Esophagus squamous epithelium (tissue), 5 donors: ENCODE results near the gene OSCAR. TPM values are rescaled to one million over a fixed set of nuclear protein-coding genes. Genes with fewer than 3 reads are reported as not detected.
"Not testable (repeated sequence)": the region's sequence is repeated elsewhere in the genome, so short reads cannot be mapped to it uniquely, and the experiment has no call there.

Experiments
- DNase-seq: peaks from one replicate; lab custom pipeline; 2025; lab: John Stamatoyannopoulos, UW
- H3K27ac ChIP-seq, 4 donors: fragments of 200-600 bp; sonication (generic); one replicate each; pipeline ENCODE4 v1.5.1; 2016 to 2019; ENCODE audit warnings: mild to moderate bottlenecking in 1 of 4
- H3K27me3 ChIP-seq, 4 donors: fragments of 200-600 bp; sonication (generic); 1 replicate in 3 of 4; 2 replicates in 1 of 4; pipeline versions ENCODE4 v1.5.1 to v1.6.0; 2017 to 2021; ENCODE audit warnings: antibody characterized with exemption in 1 of 4
- H3K36me3 ChIP-seq, 3 donors: fragments of 200-600 bp; sonication (generic); one replicate each; pipeline ENCODE4 v1.5.1; 2016 to 2019
- H3K4me1 ChIP-seq, 3 donors: fragments of 200-600 bp; sonication (generic); one replicate each; pipeline ENCODE4 v1.5.1; 2017 to 2019
- H3K4me3 ChIP-seq, 4 donors: fragments of 200-600 bp; sonication (generic); 1 replicate in 3 of 4; 2 replicates in 1 of 4; pipeline ENCODE4 v1.5.1; 2016 to 2019; ENCODE audit warnings: mild to moderate bottlenecking in 2 of 4, moderate library complexity in 1 of 4
- H3K9me3 ChIP-seq, 3 donors: fragments of 200-600 bp; sonication (generic); one replicate each; pipeline ENCODE4 v1.5.1; 2016 to 2019
- POLR2A ChIP-seq, 4 donors: fragments of 450-650 bp; IDR thresholded peaks; one replicate each; pipeline ENCODE4 v1.6.1; 2017; ENCODE audit warnings: antibody characterized with exemption in 4 of 4, mild to moderate bottlenecking in 4 of 4, moderate library complexity in 3 of 4
- WGBS, 2 donors: methylation state at CpG; one replicate each; pipeline ENCODE4 v1.1.5; 2018; 5-methylcytosine and 5-hydroxymethylcytosine counted together
- intact Hi-C: fragments of 100-400 bp; cut with DNase I; formaldehyde crosslinking; loops from one replicate; pipeline ENCODE4 v1.15.0; 2022
- total RNA-seq, 4 donors: library from RNA; depleted of rRNA; stranded (reverse); fragments of >200 nt; gene quantifications; one replicate each; pipeline ENCODE4 v1.1.0, GENCODE V29; 2016
- TF ChIP-seq, protein P1 (sequence below), 6 experiments: fragments of 450-650 bp in 4 of 6; fragments of 200-600 bp in 2 of 6; sonication (generic) in 2 of 6; IDR thresholded peaks; one replicate each; pipeline ENCODE4 v1.5.1; 2016 to 2019; ENCODE audit warnings: antibody characterized with exemption in 6 of 6, mild to moderate bottlenecking in 4 of 6, moderate library complexity in 4 of 6
- donor health status: DM: yes; HTN: yes; CAD: no.

Gene OSCAR
- total RNA-seq, 4 donors from 2014 or later: 0.70 to 1.6 (median 1.3) TPM; not detected in 1

DNA sequence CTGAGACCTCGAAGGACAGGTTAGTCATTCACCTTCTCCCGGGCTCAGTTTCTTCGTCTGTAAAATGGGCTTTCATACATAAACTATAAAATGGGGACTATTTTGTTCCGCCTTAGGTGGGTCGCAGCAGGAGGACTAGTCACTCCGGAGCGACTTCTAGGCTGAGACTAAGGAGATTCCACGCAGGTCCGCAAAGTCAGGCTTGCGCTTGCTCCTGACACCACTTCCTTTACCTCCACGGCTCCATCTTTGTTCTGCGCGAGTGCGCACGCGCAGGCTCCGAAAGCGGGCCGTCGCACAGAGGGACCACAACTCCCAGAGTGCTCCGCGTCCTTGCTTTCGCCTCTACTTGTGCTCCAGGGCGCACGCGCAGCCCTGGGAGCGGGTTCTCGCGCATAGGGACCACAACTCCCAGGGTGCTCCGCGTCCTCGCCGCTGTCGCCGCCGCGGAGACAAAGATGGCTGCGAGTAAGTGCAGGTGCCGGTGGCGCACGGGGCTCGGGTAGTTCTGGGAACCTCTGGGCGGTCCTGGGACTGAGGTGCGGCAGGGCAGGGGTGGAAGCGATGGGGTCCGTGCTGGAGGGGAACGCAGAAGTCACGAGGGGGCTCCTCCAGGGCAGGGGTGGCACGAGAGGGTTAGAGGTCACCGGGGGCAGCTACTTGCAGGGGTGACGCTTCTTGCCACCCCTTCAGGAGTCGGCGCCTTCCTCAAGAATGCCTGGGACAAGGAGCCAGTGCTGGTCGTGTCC lies 2.0 kb upstream of the OSCAR start, which contains the start of gene NDUFA3:
TSS of gene NDUFA3 (plus strand) at position 435 of the 749 bp plus-strand sequence. CDS start at position 459, 24 bp downstream.
- intact Hi-C loops: no loop called here
- TF ChIP-seq POLR2A (IDR thresholded peaks at IDR 0.05): peak in 2 of 4 donors; percentile 55 to 70
- TF ChIP-seq, protein P1, sequence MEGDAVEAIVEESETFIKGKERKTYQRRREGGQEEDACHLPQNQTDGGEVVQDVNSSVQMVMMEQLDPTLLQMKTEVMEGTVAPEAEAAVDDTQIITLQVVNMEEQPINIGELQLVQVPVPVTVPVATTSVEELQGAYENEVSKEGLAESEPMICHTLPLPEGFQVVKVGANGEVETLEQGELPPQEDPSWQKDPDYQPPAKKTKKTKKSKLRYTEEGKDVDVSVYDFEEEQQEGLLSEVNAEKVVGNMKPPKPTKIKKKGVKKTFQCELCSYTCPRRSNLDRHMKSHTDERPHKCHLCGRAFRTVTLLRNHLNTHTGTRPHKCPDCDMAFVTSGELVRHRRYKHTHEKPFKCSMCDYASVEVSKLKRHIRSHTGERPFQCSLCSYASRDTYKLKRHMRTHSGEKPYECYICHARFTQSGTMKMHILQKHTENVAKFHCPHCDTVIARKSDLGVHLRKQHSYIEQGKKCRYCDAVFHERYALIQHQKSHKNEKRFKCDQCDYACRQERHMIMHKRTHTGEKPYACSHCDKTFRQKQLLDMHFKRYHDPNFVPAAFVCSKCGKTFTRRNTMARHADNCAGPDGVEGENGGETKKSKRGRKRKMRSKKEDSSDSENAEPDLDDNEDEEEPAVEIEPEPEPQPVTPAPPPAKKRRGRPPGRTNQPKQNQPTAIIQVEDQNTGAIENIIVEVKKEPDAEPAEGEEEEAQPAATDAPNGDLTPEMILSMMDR (IDR thresholded peaks at IDR 0.05): peak in 1 of 6 experiments; percentile 45
- peak; percentile 89 for DNase-seq
- peak within 1 kb of the TSS; percentile 77 to 97 (median 90) for H3K4me3 ChIP-seq
- WGBS, 2 donors: 4 to 5% methylated on average over 18 to 27 of the region's 54 CpGs
- H3K36me3 ChIP-seq: peaks cover 5 to 26% (median 8%) of the 10 kb centered on the region in 3 donors
- no peaks in the 10 kb centered on the region for H3K9me3 ChIP-seq
- H3K4me1 ChIP-seq: peaks cover 5 to 25% (median 14%) of the 10 kb centered on the region in 3 donors
- no peaks in the 10 kb centered on the region for H3K27me3 ChIP-seq
- peak within 1 kb of the TSS; percentile 75 to 84 (median 80) for H3K27ac ChIP-seq

DNA sequence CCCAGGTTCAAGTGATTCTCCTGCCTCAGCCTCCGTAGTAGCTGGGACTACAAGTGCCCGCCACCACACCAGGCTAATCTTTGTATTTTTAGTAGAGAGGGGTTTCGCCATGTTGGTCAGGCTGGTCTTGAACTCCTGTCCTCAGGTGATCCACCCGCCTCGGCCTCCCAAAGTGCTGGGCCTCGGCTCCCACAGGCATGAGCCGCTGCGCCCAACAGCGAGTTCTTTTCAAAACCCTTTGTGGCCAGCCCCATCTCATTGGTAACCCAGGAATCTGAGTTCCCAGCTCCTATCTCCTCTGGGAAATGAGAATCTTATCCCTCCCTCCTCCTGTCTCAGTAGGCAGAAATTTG lies 724 bp downstream of the OSCAR start:
- peaks cover 13 to 49% (median 23%) of the 10 kb centered on the region in 3 donors for H3K4me1 ChIP-seq
- H3K4me3 ChIP-seq, H3K36me3 ChIP-seq, H3K9me3 ChIP-seq, DNase-seq, intact Hi-C loops, H3K27ac ChIP-seq: not testable (repeated sequence)
- WGBS, 2 donors: 67 to 75% methylated on average over 6 to 9 of the region's 9 CpGs
- peaks cover 0 to 10% (median 2%) of the 10 kb centered on the region in 4 donors for H3K27me3 ChIP-seq

DNA sequence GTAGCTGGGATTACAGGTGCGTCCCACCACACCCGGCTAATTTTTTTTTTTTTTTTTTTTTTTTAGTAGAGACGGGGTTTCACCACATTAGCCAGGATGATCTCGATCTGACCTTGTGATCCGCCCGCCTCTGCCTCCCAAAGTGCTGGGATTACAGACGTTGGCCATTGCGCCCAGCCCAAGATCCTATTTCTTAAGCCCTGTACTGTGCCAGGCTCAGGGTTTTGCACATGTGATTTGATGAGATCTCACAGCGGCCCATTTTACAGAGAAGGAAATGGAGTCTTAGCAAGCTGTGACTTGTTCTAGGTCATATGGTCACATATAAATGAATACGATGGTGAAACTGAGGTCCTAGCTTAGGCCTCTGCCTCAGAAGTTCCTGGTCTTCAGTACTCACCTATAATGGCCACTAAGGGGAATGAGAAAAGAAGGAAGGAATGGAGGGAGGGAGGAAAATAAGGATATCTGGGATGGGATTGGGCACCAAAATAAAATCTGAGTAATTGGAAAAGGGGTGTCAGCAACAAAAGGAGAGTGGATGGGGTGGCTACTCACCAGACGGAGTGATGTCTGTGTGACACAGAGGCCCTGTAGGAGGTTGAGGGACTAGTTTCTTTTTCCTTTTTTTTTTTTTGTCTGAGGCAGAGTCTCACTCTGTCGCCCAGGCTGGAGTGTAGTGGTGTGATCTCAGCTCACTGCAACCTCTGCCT lies 1.3 kb downstream of the OSCAR start:
- TF ChIP-seq, protein P1 (IDR thresholded peaks at IDR 0.05): no peak
- no peak for TF ChIP-seq POLR2A (IDR thresholded peaks at IDR 0.05)
- Histone ChIP-seq H3K4me1 (peaks cover 13 to 45% (median 23%) of the 10 kb centered on the region in 3 donors), H3K4me3 (no peak overlapping the region), H3K27me3 (peaks cover 0 to 14% (median 2%) of the 10 kb centered on the region in 4 donors), H3K9me3 (no peaks in the 10 kb centered on the region), H3K27ac (no peak overlapping the region), H3K36me3 (no peaks in the 10 kb centered on the region)
- no peak for DNase-seq
- intact Hi-C loops: no loop called here
- WGBS, 2 donors: 78 to 80% methylated on average over 6 to 11 of the region's 12 CpGs

DNA sequence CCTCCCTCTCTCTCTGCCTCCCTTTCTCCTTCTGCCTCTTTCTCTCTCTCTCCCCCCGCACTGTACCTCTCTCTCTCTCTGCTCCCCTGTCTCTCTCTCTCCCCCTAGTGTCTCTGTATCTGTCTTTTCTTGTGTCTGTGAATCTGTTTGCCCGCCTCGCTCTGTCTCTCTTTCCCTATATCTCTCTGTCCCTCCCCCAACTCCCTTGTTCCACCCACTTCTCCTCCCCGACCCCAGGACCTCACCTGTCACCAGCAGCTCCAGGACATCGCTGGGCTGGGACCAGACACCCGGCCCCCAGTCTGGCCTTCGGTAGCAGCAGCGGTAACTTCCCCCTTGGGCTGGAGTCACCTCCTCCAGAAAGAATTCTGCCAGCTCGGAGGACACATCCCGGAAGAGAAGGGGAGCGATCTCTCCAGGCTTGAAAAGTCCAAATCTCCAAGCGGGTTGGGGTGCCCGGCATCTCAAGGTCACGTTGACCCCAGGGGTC lies 3.9 kb downstream of the OSCAR start:
- Histone ChIP-seq H3K4me1 (peaks cover 8 to 24% (median 9%) of the 10 kb centered on the region in 3 donors), H3K9me3 (no peaks in the 10 kb centered on the region), H3K27ac (peak overlapping the region; percentile 30 to 78 (median 50)), H3K4me3 (peak overlapping the region; percentile 15 to 66 (median 42)), H3K36me3 (no peaks in the 10 kb centered on the region), H3K27me3 (peaks cover 0 to 14% (median 2%) of the 10 kb centered on the region in 4 donors)
- intact Hi-C loops: no loop called here
- no peak for DNase-seq
- WGBS, 2 donors: 5% methylated on average over 6 to 8 of the region's 14 CpGs
- TF ChIP-seq, protein P1 (IDR thresholded peaks at IDR 0.05): peak in 3 of 6 experiments; percentile 6 to 25 (median 13)
- no peak for TF ChIP-seq POLR2A (IDR thresholded peaks at IDR 0.05)

DNA sequence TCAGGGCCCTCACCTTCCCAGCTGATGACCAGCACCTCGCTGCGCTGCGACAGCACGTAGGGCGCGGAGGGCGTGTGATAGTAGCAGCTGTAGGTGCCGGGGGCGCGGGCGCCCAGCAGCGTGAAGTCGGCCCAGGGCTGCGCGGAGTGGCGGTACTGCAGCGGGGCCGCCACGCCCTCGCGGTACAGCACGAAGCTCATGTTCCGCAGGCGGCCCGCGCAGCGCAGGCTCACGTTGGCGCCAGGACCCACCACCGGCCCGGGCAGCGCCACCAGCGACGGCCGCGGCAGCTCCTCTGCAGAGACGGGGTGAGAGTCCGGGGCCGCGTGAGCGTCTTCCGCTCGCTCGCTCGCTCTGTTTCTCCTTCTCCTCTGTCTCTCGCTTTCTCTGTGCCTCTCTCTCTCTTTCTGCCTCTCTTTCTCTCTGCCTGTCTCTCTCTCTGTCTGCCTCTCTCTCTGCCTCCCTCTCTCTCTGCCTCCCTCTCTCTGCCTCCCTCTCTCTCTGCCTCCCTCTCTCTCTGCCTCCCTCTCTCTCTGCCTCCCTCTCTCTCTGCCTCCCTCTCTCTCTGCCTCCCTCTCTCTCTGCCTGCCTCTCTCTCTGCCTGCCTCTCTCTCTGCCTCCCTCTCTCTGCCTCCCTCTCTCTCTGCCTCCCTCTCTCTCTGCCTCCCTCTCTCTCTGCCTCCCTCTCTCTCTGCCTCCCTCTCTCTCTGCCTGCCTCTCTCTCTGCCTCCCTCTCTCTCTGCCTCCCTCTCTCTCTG lies 4.6 kb downstream of the OSCAR start:
- peak overlapping the region in 3 of 4 donors; percentile 38 to 78 (median 49) for H3K27ac ChIP-seq
- H3K4me1 ChIP-seq: peaks cover 8 to 24% (median 9%) of the 10 kb centered on the region in 3 donors
- 1 to 2% methylated on average over 14 to 19 of the region's 46 CpGs for WGBS, 2 donors
- intact Hi-C loops, H3K9me3 ChIP-seq, DNase-seq, H3K36me3 ChIP-seq: not testable (repeated sequence)
- H3K4me3 ChIP-seq: peak overlapping the region; percentile 17 to 66 (median 42)
- peaks cover 0 to 14% (median 2%) of the 10 kb centered on the region in 4 donors for H3K27me3 ChIP-seq
